Hematopoietic multipotent progenitor cell (in vitro differentiated cells): ENCODE measurements around the gene MDFIC. TPM values are rescaled to one million over a fixed set of nuclear protein-coding genes. Genes with fewer than 3 reads are reported as not detected.

ENCODE experiments used
- DNase-seq, 3 donors: peaks; one replicate each; pipeline ENCODE4 v3.0.0-alpha.2; 2011 to 2015; ENCODE audit warnings: low read depth in 2 of 3, low spot score in 2 of 3
- total RNA-seq: library from RNA; depleted of rRNA; stranded (reverse); fragments of >200 nt; gene quantifications from one replicate; pipeline ENCODE4 v1.2.3, GENCODE V29; 2012

MDFIC gene
- total RNA-seq, 1 donor = 9.4 TPM

DNA sequence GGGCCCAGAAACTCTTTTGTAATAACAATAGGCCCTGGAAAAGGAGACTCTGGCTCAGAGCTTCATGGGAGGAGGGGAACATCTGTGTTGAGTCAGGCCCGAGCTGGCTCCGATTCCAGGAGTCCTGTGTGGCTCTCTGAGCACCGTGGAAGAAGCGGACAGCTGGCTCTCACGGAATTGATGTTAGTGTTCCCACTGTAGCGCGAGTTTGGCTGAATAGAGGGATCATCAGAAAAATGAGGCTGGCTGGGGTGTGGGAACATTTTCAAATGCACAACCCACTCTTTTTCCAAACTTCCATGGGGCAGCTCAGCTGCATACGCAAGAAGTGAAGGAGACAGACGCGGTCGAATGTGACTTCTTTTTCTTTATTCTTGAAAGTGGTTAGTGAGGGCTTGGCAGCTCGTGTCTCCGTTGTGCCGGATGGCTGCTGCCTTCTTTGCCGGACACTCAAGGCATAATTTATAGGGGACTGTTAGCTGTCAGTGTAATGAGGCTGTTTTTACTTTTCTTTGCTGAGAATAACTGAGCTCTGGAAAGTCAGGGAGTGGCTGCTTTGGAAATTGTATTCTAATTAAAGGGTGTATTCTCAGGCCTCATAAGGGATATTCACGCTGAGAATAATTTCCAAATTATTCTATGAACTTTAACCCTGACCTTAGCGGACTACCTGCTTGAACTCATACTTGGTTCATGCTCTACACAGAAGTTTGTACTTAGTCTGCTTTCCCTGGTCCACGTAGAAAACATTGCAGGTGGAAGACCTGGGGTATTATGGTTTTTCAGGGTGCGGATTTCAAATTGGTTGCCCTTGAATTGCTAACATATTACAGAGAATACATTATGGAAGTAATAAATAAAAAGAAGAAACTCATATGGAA lies 23.1 kb downstream of the MDFIC start:
- DNase-seq = no peak

DNA sequence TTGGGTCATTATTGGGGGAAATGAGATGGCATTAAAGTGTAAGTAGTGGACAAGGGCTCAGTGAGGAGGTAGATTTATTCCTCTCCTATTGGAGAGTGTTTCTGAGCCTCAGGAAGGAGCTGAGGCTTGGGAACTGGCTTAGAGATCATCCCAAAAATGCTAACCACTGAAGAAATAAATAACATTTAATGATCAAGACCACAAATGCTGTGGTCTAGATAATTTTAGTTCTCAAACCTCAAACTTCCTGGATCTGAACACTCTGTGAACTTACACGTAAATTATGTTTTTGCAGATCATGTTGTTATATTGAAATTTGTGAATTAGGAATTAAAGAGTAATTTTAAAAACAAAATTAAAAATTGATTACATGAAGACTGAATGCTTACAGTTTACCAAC lies 27.3 kb downstream of the MDFIC start:
- peak in 1 of 3 donors; percentile 52 for DNase-seq

- DNase-seq = no peak
Measured at GRCh38 chr7:114952296-114952695, 30.4 kb downstream of the MDFIC start.

DNA sequence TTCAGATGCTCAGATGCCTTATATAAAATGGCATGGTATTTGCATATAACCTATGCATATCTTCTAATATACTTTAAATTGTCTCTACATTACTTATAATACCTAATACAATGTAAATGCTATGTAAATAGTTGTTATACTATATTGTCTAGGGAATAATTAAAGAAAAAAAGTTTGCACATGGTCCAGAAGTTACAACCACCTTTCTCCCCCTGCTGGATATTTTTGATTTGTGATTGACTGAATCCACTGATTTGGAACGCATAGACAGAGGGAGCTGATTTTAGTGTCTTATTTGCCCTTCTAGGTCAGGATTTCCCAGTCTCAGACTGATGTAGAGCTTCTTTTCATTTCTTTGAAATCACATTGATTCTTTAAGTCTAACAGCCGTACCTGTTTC lies 31.8 kb downstream of the MDFIC start:
- DNase-seq = peak in 1 of 3 donors; percentile 21

DNA sequence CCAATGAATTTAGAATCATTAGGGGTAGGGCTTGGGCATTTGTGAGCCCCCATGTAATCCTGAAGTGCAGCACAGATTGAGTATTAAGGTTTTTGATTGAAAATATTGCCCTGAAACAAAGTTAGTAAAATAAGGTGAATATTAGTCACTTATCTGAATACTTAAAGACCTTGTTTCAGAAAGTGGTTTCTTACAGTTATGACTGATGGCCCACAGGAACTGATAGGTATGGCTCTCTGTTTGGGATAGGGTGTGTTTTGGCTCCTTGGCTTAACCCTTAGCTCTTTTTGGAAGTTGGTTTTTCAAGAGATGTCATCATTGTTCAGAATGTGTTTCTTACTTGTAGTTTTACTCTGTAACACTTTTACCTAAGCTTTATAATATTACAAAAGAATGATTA lies 34.8 kb downstream of the MDFIC start:
- no peak for DNase-seq

GRCh38 chr7:114957444-114957843 lies 35.5 kb downstream of the MDFIC start:
- DNase-seq = no peak

DNA sequence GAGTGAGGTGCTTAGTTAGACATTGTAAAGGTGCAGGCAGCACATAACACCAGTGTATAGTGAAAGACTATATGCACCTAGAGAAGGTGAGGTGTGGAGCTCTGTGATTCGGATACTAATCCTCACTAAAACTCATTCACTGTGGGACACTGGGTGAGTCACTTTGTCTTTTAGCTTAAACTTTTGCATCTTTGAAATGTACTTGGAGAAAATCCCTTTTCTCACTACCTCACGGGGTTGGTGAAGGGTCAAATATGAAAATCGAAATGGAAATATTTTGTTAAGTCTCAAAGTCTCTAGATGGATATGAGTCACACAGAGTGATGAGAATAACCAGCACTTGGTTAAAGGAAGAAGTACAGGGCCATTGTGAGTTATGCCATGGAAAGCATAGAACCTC lies 38.0 kb downstream of the MDFIC start:
- no peak for DNase-seq

DNA sequence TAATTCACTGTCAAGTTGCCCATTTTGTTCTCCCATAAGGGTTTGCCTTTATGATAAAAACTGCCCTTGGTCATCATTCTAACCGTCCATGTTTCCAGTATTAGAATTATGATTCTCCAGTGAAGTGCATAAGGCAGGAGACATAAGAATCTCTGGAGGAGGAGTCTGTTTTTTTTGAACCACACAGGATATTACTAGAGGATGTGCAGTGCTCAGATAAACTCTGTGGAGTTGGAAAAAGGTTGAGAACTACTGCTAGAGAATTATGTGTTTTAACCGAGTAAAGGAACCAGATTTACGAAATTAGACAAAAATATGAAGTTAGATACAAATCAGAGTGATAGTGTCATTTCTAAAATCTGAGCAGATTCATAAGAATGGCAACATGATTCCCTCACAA lies 40.5 kb downstream of the MDFIC start:
- peak in 1 of 3 donors; percentile 47 for DNase-seq

DNA sequence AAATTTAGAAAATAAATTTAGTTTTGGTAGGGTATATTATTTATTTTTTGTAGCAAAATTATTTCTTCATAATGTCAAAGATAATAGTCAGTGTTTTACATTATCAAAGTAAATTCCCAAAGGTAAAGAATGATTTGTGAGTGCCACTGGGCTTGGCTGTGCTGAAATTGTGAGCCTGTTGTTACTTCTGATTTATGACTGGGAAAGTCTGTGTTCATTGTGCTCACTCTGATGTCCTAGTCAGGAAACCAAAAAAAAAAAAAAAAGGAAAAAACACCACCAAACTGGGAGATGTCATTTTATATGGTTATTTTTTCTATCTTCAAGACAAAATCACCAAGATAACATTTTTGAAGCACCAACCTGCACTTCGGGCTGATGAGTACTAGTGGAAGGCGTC lies 44.3 kb downstream of the MDFIC start:
- DNase-seq = no peak

DNA sequence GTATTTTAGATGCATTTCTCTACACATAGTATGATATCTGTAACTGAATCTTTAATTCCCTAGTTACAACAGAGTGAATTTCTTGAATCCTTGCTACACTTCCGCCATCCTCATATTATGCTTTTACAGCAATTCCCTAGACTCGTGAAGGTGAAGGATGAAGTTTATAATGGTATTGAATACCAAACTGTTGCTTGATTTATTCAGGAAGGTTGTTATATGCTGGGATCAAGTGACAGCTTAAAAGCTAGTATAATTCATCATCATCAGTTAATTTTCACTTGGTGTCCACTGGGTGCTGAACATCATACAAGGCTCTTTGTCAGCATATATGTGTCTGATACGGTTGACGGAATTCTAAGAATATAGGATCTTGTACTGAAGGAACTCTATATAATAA lies 47.2 kb downstream of the MDFIC start:
- DNase-seq = no peak

DNA sequence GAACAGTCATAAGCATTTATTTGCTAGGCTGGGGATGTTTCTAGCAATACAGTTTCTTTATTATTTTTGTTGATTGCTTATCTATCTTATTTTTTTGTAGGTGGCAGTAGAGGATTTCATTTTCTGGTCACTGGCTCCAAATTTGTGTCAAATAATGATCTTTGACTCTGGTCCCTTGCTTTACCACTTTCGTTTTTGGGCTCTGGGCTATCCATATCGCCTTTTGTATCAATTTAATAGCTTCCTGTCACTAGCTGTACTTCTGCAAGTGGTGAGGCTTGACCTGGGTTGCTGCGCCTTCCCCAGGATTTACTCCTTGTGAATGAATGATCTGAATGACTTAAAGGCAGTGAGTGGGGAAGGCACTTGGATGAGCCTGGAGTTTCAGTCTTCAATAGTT lies 48.4 kb downstream of the MDFIC start:
- no peak for DNase-seq

DNA sequence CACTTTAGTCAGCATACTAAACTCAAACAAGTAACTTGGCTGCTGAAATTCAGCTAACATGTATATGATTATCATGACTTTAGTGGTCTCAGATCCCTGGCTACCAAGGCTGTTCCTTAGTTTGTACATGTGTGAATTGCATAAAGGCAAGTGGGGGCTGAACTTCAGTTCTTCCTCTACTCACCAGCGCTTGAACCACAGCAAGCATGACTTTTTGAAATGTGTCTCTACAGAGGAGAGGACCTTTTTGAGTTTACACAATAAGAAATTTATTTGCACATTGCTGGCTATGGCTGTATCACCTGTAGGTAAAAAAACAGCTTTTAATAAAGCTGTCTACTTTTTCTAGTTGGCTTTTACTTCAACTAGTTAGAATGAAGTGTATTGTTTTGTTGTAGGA lies 48.8 kb downstream of the MDFIC start:
- no peak for DNase-seq

- no peak for DNase-seq
Measured at GRCh38 chr7:114972567-114972966, 50.7 kb downstream of the MDFIC start.

DNA sequence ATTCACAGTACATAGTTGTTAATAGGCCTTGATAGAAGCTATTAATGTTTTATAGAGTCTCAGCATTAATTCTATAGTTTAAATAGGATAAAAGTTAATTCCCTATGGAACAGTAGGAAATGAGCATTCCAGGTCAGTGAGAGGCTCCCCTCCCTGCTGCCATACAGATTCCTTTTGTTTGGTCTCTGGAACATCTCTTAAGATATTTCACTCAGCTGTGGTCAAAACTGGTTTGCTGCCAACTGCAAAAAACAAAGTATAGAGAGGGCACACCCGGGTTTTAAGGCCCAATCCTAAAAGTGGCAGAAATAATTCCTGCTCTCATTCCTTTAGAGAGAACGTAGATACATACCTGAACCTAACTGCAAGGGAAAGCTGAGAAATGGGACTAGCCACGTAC lies 51.3 kb downstream of the MDFIC start:
- DNase-seq = no peak

GRCh38 chr7:114975401-114975800 lies 53.5 kb downstream of the MDFIC start:
- DNase-seq = peak in 1 of 3 donors; percentile 58

- DNase-seq = no peak
Measured at GRCh38 chr7:114976666-114977065, 54.8 kb downstream of the MDFIC start.

- DNase-seq = no peak
Measured at GRCh38 chr7:114977277-114977676, 55.4 kb downstream of the MDFIC start.

DNA sequence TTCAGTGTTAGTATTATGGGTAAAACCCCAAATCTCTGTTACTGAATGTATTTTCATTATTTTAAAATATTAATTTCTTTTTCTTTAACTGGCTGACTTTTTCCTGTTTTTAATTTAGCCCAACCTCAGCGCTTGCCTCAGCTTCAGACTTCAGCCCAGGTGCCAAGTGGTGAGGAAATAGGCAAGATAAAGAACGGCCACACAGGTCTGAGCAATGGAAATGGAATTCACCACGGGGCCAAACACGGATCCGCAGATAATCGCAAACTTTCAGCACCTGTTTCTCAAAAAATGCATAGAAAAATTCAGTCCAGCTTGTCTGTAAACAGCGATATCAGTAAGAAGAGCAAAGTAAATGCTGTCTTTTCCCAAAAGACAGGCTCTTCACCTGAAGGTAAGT lies 57.5 kb downstream of the MDFIC start:
- no peak for DNase-seq

DNA sequence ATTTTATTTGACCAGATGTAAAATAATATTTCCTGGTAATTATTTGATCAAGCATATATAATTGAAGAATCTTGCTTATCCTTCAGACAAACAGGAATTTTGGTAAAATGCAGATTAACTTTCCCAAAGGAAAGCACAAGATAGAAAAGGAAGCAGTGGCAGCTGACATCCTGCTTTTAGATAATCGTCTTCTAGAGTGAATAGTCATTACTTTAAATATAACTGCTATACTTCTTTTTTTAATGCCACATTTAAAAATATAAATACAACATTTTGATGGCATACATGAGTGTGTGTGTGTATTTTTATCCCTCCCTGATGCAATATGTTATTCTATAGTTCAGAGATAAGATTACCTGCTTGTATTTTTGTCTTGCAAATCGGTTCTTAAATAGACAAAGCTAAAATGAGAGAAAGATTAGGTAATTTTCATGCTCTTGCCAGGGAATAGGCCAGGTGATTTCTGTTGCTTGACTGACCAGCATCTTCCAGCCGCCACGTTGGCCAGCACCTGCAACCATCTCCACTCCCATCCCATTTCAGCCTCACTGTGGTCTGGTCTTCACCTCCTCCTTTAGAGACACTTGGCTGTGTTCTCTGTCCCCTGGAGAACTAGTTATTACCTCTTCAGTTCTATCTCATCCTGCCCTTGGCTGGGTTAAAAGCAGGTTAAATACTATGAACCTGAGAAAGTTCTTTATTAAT lies 58.1 kb downstream of the MDFIC start:
- DNase-seq = no peak

GRCh38 chr7:114981323-114981722 lies 59.4 kb downstream of the MDFIC start:
- peak in 1 of 3 donors; percentile 67 for DNase-seq

- DNase-seq = no peak
Measured at GRCh38 chr7:114985116-114985715, 63.3 kb downstream of the MDFIC start.
